Measurements from ENCODE around the gene SOCS2. TPM values are rescaled to one million over a fixed set of nuclear protein-coding genes. Genes with fewer than 3 reads are reported as not detected.

Gene SOCS2
- total RNA-seq, 2 experiments from 2014 or later, result 40.7 to 43.3 TPM

DNA sequence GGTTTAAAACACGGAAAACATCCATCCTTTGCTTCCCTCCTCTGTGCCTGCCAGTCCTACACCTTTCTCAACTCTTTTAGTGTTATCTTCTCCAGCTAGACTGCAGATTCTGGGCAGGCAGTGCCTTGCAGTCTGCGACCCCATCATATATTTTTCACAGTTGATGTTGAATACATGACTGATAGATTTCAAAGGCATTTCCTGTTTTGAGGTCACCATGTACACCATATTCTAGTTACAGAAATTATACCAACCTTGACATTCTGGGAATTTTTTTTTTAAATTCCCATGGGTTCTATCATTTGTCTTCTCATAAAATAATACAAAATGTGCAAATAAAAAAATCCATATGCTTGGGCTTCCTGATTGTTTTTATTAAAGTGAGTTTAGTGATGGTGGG lies 16.6 kb downstream of the SOCS2 start:
- Mint-ChIP-seq H3K27me3 (peaks cover 31% of the 10 kb centered on the region), H3K4me3 (peak overlapping the region; percentile 13), H3K36me3 (peaks cover 7% of the 10 kb centered on the region), H3K9me3 (no peaks in the 10 kb centered on the region), H3K27ac (no peak overlapping the region), H3K4me1 (peaks cover 34% of the 10 kb centered on the region)
- ATAC-seq (ENCODE audit: low read depth) (no peak), DNase-seq (no peak)
- POLR2A ChIA-PET, result interaction anchor here (2.3 kb wide), 1 partner anchor 88 kb away, joined by 6 read pairs; the partner anchor contains the start of gene CRADD

GRCh38 chr12:93591137-93591868 lies 18.8 kb downstream of the SOCS2 start:
- Mint-ChIP-seq H3K27me3 (peaks cover 46% of the 10 kb centered on the region), H3K4me1 (peaks cover 36% of the 10 kb centered on the region), H3K36me3 (peaks cover 5% of the 10 kb centered on the region), H3K4me3 (peak overlapping the region; percentile 94), H3K27ac (peak overlapping the region; percentile 71), H3K9me3 (peaks cover 1% of the 10 kb centered on the region)
- peak; percentile 59 for DNase-seq
- POLR2A ChIA-PET, result interaction anchor here (0.6 to 1.6 kb wide), 5 partner anchors 10 to 538 kb away, joined by 3 to 5 read pairs (median 3); no protein-coding TSS in a partner anchor
- ATAC-seq (ENCODE audit: low read depth), result peak; percentile 76

- Mint-ChIP-seq H3K27me3 (peaks cover 57% of the 10 kb centered on the region), H3K4me1 (peaks cover 29% of the 10 kb centered on the region), H3K4me3 (no peak overlapping the region), H3K9me3 (peaks cover 1% of the 10 kb centered on the region), H3K36me3 (peaks cover 5% of the 10 kb centered on the region), H3K27ac (no peak overlapping the region)
- POLR2A ChIA-PET, result interaction anchor here (0.6 kb wide), 1 partner anchor 508 kb away, joined by 3 read pairs; no protein-coding TSS in a partner anchor
- ATAC-seq (ENCODE audit: low read depth) (no peak), DNase-seq (no peak)
Measured at GRCh38 chr12:93592641-93593406, 20.3 kb downstream of the SOCS2 start.

DNA sequence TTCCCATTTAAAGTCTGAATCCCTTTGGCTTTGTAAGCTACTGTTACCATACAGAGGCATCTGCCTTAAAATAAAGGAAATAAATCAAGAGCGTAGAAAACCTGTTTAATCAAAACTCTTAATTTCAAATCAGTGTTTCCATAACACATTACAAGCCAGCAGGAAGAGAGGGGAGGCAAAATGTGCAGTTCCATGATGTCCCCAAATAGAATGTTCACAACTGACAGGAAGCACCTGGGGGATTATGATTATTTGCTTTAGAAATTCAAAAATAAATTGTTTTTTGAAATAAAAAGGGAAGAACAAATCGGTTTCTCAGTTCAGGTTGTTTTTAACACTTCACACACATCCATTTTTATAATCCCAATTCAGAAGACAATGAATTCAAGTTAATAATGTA lies 21.4 kb downstream of the SOCS2 start:
- DNase-seq, result no peak
- H3K9me3 Mint-ChIP-seq, result peaks cover 1% of the 10 kb centered on the region
- H3K27me3 Mint-ChIP-seq, result peaks cover 64% of the 10 kb centered on the region
- peaks cover 25% of the 10 kb centered on the region for H3K4me1 Mint-ChIP-seq
- peaks cover 5% of the 10 kb centered on the region for H3K36me3 Mint-ChIP-seq
- ATAC-seq (ENCODE audit: low read depth), result no peak
- no peak overlapping the region for H3K27ac Mint-ChIP-seq
- POLR2A ChIA-PET, result no interaction called here
- H3K4me3 Mint-ChIP-seq, result no peak overlapping the region

GRCh38 chr12:93594766-93595311 lies 22.4 kb downstream of the SOCS2 start:
- Mint-ChIP-seq H3K27me3 (peaks cover 71% of the 10 kb centered on the region), H3K36me3 (peaks cover 2% of the 10 kb centered on the region), H3K27ac (no peak overlapping the region), H3K4me3 (no peak overlapping the region), H3K9me3 (peaks cover 1% of the 10 kb centered on the region), H3K4me1 (peaks cover 17% of the 10 kb centered on the region)
- ATAC-seq (ENCODE audit: low read depth) (no peak), DNase-seq (no peak)
- POLR2A ChIA-PET, result no interaction called here

- H3K9me3 Mint-ChIP-seq, result peaks cover 1% of the 10 kb centered on the region
- peaks cover 16% of the 10 kb centered on the region for H3K4me1 Mint-ChIP-seq
- peaks cover 2% of the 10 kb centered on the region for H3K36me3 Mint-ChIP-seq
- no peak overlapping the region for H3K27ac Mint-ChIP-seq
- H3K4me3 Mint-ChIP-seq, result no peak overlapping the region
- no peak for DNase-seq
- ATAC-seq (ENCODE audit: low read depth), result no peak
- POLR2A ChIA-PET, result no interaction called here
- peaks cover 72% of the 10 kb centered on the region for H3K27me3 Mint-ChIP-seq
Measured at GRCh38 chr12:93595351-93595750, 22.9 kb downstream of the SOCS2 start.

DNA sequence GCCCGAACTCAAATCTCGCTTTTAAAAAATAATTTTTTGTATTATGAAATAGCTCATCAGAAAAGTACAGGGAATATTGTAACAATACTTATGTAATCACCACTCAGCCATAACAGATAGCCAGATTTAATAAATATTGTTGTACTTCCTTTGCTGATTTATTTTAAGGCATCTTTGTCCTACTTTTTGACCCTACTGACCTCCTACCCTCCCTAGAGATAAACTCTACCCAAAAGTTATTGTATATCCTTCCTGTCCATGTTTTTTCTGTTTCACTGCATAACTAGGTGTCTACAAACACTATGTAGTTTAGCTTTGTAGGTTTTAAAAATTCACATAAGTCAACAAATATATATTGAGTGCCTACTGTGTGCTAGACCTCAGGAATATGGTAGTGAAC lies 25.1 kb downstream of the SOCS2 start:
- Mint-ChIP-seq H3K9me3 (peaks cover 1% of the 10 kb centered on the region), H3K36me3 (peaks cover 2% of the 10 kb centered on the region), H3K4me1 (peaks cover 6% of the 10 kb centered on the region), H3K4me3 (no peak overlapping the region), H3K27me3 (peaks cover 59% of the 10 kb centered on the region), H3K27ac (no peak overlapping the region)
- POLR2A ChIA-PET, result no interaction called here
- ATAC-seq (ENCODE audit: low read depth) (no peak), DNase-seq (no peak)

- ATAC-seq (ENCODE audit: low read depth) (no peak), DNase-seq (no peak)
- Mint-ChIP-seq H3K4me3 (no peak overlapping the region), H3K9me3 (peaks cover 1% of the 10 kb centered on the region), H3K27ac (no peak overlapping the region), H3K4me1 (peaks cover 4% of the 10 kb centered on the region), H3K36me3 (no peaks in the 10 kb centered on the region), H3K27me3 (peaks cover 52% of the 10 kb centered on the region)
- POLR2A ChIA-PET, result no interaction called here
Measured at GRCh38 chr12:93599192-93599591, 26.7 kb downstream of the SOCS2 start.

GRCh38 chr12:93601591-93601990 lies 29.1 kb downstream of the SOCS2 start:
- peaks cover 2% of the 10 kb centered on the region for H3K4me1 Mint-ChIP-seq
- H3K36me3 Mint-ChIP-seq, result no peaks in the 10 kb centered on the region
- H3K4me3 Mint-ChIP-seq, result no peak overlapping the region
- ATAC-seq (ENCODE audit: low read depth), result no peak
- H3K27ac Mint-ChIP-seq, result no peak overlapping the region
- POLR2A ChIA-PET, result no interaction called here
- H3K9me3 Mint-ChIP-seq, result no peaks in the 10 kb centered on the region
- DNase-seq, result no peak
- peaks cover 38% of the 10 kb centered on the region for H3K27me3 Mint-ChIP-seq

- Mint-ChIP-seq H3K27ac (no peak overlapping the region), H3K36me3 (no peaks in the 10 kb centered on the region), H3K9me3 (no peaks in the 10 kb centered on the region), H3K27me3 (peaks cover 28% of the 10 kb centered on the region), H3K4me3 (no peak overlapping the region), H3K4me1 (peaks cover 2% of the 10 kb centered on the region)
- DNase-seq, result no peak
- no peak for ATAC-seq (ENCODE audit: low read depth)
- POLR2A ChIA-PET, result no interaction called here
Measured at GRCh38 chr12:93602897-93603668, 30.6 kb downstream of the SOCS2 start.

- Mint-ChIP-seq H3K9me3 (no peaks in the 10 kb centered on the region), H3K4me3 (no peak overlapping the region), H3K27me3 (peaks cover 23% of the 10 kb centered on the region), H3K36me3 (no peaks in the 10 kb centered on the region), H3K27ac (no peak overlapping the region), H3K4me1 (peaks cover 2% of the 10 kb centered on the region)
- no peak for ATAC-seq (ENCODE audit: low read depth)
- DNase-seq, result no peak
- POLR2A ChIA-PET, result no interaction called here
Measured at GRCh38 chr12:93603762-93604161, 31.3 kb downstream of the SOCS2 start.

GRCh38 chr12:93608313-93608712 lies 35.8 kb downstream of the SOCS2 start:
- POLR2A ChIA-PET, result no interaction called here
- Mint-ChIP-seq H3K27me3 (peaks cover 20% of the 10 kb centered on the region), H3K27ac (no peak overlapping the region)

More at GRCh38 chr12:93608313-93608712, 35.8 kb downstream of the SOCS2 start:
- Mint-ChIP-seq H3K36me3 (no peaks in the 10 kb centered on the region), H3K4me1 (peaks cover 2% of the 10 kb centered on the region), H3K9me3 (no peaks in the 10 kb centered on the region), H3K4me3 (no peak overlapping the region)
- DNase-seq (no peak), ATAC-seq (ENCODE audit: low read depth) (no peak)
